Coronary artery (tissue), 2 donors: ENCODE data around the gene NET1.
A peak's percentile ranks its signal among the peaks of the same experiment; 100 is the strongest.

Experiments used
- DNase-seq: peaks from one replicate; pipeline ENCODE4 v3.0.0-alpha.2; 2017; ENCODE audit warnings: low spot score
- H3K27ac ChIP-seq, 2 donors: fragments of 200-600 bp; sonication (generic); one replicate each; pipeline ENCODE4 v1.5.1; 2016 to 2019
- H3K4me3 ChIP-seq: fragments of 200-600 bp; sonication (generic); 2 replicates; pipeline ENCODE4 v1.5.1; 2016; ENCODE audit warnings: mild to moderate bottlenecking, moderate library complexity
- CTCF ChIP-seq: fragments of 200-600 bp; sonication (generic); IDR thresholded peaks from one replicate; pipeline ENCODE4 v1.5.1; 2019; ENCODE audit warnings: antibody characterized with exemption

NET1 gene

GRCh38 chr10:5412277-5412941 lies at the start of gene NET1:
TSS of gene NET1 (plus strand) at chr10:5412557. CDS start at chr10:5412693, 136 bp downstream.
- H3K4me3 ChIP-seq, result peak within 1 kb of the TSS; percentile 86
- peak within 1 kb of the TSS; percentile 95 for H3K27ac ChIP-seq
- no peak for TF ChIP-seq CTCF
- peak; percentile 95 for DNase-seq

- H3K4me3 ChIP-seq, result no peak overlapping the region
- no peak overlapping the region for H3K27ac ChIP-seq
- no peak for TF ChIP-seq CTCF
- DNase-seq, result no peak
Observed at GRCh38 chr10:5362873-5363272, 49.5 kb upstream of the NET1 start.

GRCh38 chr10:5364374-5364773 lies 48.0 kb upstream of the NET1 start:
- Histone ChIP-seq H3K4me3 (no peak overlapping the region), H3K27ac (no peak overlapping the region)
- no peak for TF ChIP-seq CTCF
- DNase-seq, result no peak

- Histone ChIP-seq H3K4me3 (no peak within 1 kb of the TSS), H3K27ac (no peak within 1 kb of the TSS)
- no peak for TF ChIP-seq CTCF
- DNase-seq, result no peak
Observed at GRCh38 chr10:5364890-5365338, 47.4 kb upstream of the NET1 start, which contains the start of gene UCN3. TSS of gene UCN3 (plus strand) at chr10:5364966. CDS start at chr10:5373721, 8,755 bp downstream.

- no peak for DNase-seq
- no peak overlapping the region for H3K4me3 ChIP-seq
- H3K27ac ChIP-seq, result no peak overlapping the region
- no peak for TF ChIP-seq CTCF
Observed at GRCh38 chr10:5365928-5366327, 46.4 kb upstream of the NET1 start.

GRCh38 chr10:5369362-5370158 lies 42.8 kb upstream of the NET1 start:
- TF ChIP-seq CTCF, result no peak
- DNase-seq, result no peak

More at GRCh38 chr10:5369362-5370158, 42.8 kb upstream of the NET1 start:
- Histone ChIP-seq H3K27ac (no peak overlapping the region), H3K4me3 (no peak overlapping the region)
